ENCODE results near the gene GMDS.
A peak's percentile ranks its signal among the peaks of the same experiment; 100 is the strongest.

Gene GMDS

GRCh38 chr6:1837826-1838225 lies 407.6 kb downstream of the GMDS start:
- H3K23ac ChIP-seq (ENCODE audit: low read length in 2 of 2), result no peak overlapping the region
- H3K14ac ChIP-seq (ENCODE audit: low read length in 2 of 2), result no peak overlapping the region
- H4K91ac ChIP-seq (ENCODE audit: low read length), result no peak overlapping the region
- no peak overlapping the region for H2BK12ac ChIP-seq (ENCODE audit: low read length in 2 of 2)
- no peak for DNase-seq
- peaks cover 3% of the 10 kb centered on the region for H3K79me1 ChIP-seq (replicated peaks; ENCODE audit: low read length, poor library complexity, severe bottlenecking)
- H4K8ac ChIP-seq (ENCODE audit: low read length), result no peak overlapping the region
- no peak overlapping the region for H3K4me3 ChIP-seq (ENCODE audit: insufficient read depth in 1 of 2, low read depth in 1 of 2, low read length in 2 of 2)
- H2AK5ac ChIP-seq (ENCODE audit: low read length, severe bottlenecking), result peak overlapping the region; percentile 2
- no peak overlapping the region for H2BK5ac ChIP-seq (ENCODE audit: low read depth, low read length, poor library complexity, severe bottlenecking)
- H2AFZ ChIP-seq (ENCODE audit: low read depth, low read length), result no peak overlapping the region
- H3K4me1 ChIP-seq (ENCODE audit: control insufficient read depth, insufficient read depth, low read depth, low read length), result peaks cover 7% of the 10 kb centered on the region
- no peak overlapping the region for H2BK120ac ChIP-seq (ENCODE audit: low read depth, low read length)
- H3K9me3 ChIP-seq (ENCODE audit: control insufficient read depth, low read length), result no peaks in the 10 kb centered on the region
- no peak overlapping the region for H3K9ac ChIP-seq (ENCODE audit: low read length)
- WGBS, result 23% methylated on average over 2 of the region's 2 CpGs
- H3K27me3 ChIP-seq (ENCODE audit: control insufficient read depth in 1 of 2, insufficient read depth in 1 of 2, low read length in 2 of 2), result no peaks in the 10 kb centered on the region
- H3K18ac ChIP-seq (ENCODE audit: low read depth in 1 of 2, low read length in 2 of 2), result no peak overlapping the region
- no peak overlapping the region for H3K27ac ChIP-seq (ENCODE audit: low read length, poor library complexity, severe bottlenecking)
- H3K4ac ChIP-seq (ENCODE audit: low read depth in 1 of 2, low read length in 2 of 2), result no peak overlapping the region
- H3K36me3 ChIP-seq (ENCODE audit: control insufficient read depth in 1 of 2, insufficient read depth in 2 of 2, low read depth in 1 of 2, low read length in 2 of 2), result peaks cover 0 to 3% of the 10 kb centered on the region in 2 experiments
- H3K4me2 ChIP-seq (ENCODE audit: low read length, poor library complexity, severe bottlenecking), result no peak overlapping the region
- H2BK15ac ChIP-seq (ENCODE audit: low read depth, poor library complexity, severe bottlenecking), result no peak overlapping the region

GRCh38 chr6:1836690-1837089 lies 408.7 kb downstream of the GMDS start:
- Histone ChIP-seq H3K36me3 (ENCODE audit: control insufficient read depth in 1 of 2, insufficient read depth in 2 of 2, low read depth in 1 of 2, low read length in 2 of 2) (no peaks in the 10 kb centered on the region), H2AFZ (ENCODE audit: low read depth, low read length) (no peak overlapping the region), H3K18ac (ENCODE audit: low read depth in 1 of 2, low read length in 2 of 2) (no peak overlapping the region), H2AK5ac (ENCODE audit: low read length, severe bottlenecking) (no peak overlapping the region), H4K91ac (ENCODE audit: low read length) (no peak overlapping the region), H3K9me3 (ENCODE audit: control insufficient read depth, low read length) (no peaks in the 10 kb centered on the region), H2BK5ac (ENCODE audit: low read depth, low read length, poor library complexity, severe bottlenecking) (no peak overlapping the region), H3K14ac (ENCODE audit: low read length in 2 of 2) (no peak overlapping the region), H3K23ac (ENCODE audit: low read length in 2 of 2) (no peak overlapping the region), H2BK15ac (ENCODE audit: low read depth, poor library complexity, severe bottlenecking) (no peak overlapping the region), H3K4me1 (ENCODE audit: control insufficient read depth, insufficient read depth, low read depth, low read length) (peaks cover 7% of the 10 kb centered on the region), H4K8ac (ENCODE audit: low read length) (no peak overlapping the region), H3K4me3 (ENCODE audit: insufficient read depth in 1 of 2, low read depth in 1 of 2, low read length in 2 of 2) (no peak overlapping the region), H3K4me2 (ENCODE audit: low read length, poor library complexity, severe bottlenecking) (no peak overlapping the region), H3K4ac (ENCODE audit: low read depth in 1 of 2, low read length in 2 of 2) (no peak overlapping the region), H2BK12ac (ENCODE audit: low read length in 2 of 2) (no peak overlapping the region), H2BK120ac (ENCODE audit: low read depth, low read length) (no peak overlapping the region), H3K79me1 (replicated peaks; ENCODE audit: low read length, poor library complexity, severe bottlenecking) (peaks cover 2% of the 10 kb centered on the region), H3K27ac (ENCODE audit: low read length, poor library complexity, severe bottlenecking) (no peak overlapping the region), H3K9ac (ENCODE audit: low read length) (no peak overlapping the region), H3K27me3 (ENCODE audit: control insufficient read depth in 1 of 2, insufficient read depth in 1 of 2, low read length in 2 of 2) (no peaks in the 10 kb centered on the region)
- 73% methylated on average over 1 of the region's 3 CpGs for WGBS
- no peak for DNase-seq

- no peak for DNase-seq
- no peak overlapping the region for H2AK5ac ChIP-seq (ENCODE audit: low read length, severe bottlenecking)
- H2BK120ac ChIP-seq (ENCODE audit: low read depth, low read length), result no peak overlapping the region
- no peak overlapping the region for H2BK12ac ChIP-seq (ENCODE audit: low read length in 2 of 2)
- H3K9ac ChIP-seq (ENCODE audit: low read length), result no peak overlapping the region
- no peak overlapping the region for H2BK15ac ChIP-seq (ENCODE audit: low read depth, poor library complexity, severe bottlenecking)
- WGBS, result 70% methylated on average over 7 of the region's 10 CpGs
- H3K36me3 ChIP-seq (ENCODE audit: control insufficient read depth in 1 of 2, insufficient read depth in 2 of 2, low read depth in 1 of 2, low read length in 2 of 2), result no peaks in the 10 kb centered on the region
- no peak overlapping the region for H3K18ac ChIP-seq (ENCODE audit: low read depth in 1 of 2, low read length in 2 of 2)
- peaks cover 2% of the 10 kb centered on the region for H3K79me1 ChIP-seq (replicated peaks; ENCODE audit: low read length, poor library complexity, severe bottlenecking)
- no peak overlapping the region for H3K23ac ChIP-seq (ENCODE audit: low read length in 2 of 2)
- no peak overlapping the region for H3K4ac ChIP-seq (ENCODE audit: low read depth in 1 of 2, low read length in 2 of 2)
- peaks cover 7% of the 10 kb centered on the region for H3K4me1 ChIP-seq (ENCODE audit: control insufficient read depth, insufficient read depth, low read depth, low read length)
- peaks cover 4% of the 10 kb centered on the region for H3K9me3 ChIP-seq (ENCODE audit: control insufficient read depth, low read length)
- H3K4me2 ChIP-seq (ENCODE audit: low read length, poor library complexity, severe bottlenecking), result no peak overlapping the region
- no peak overlapping the region for H3K14ac ChIP-seq (ENCODE audit: low read length in 2 of 2)
- no peak overlapping the region for H3K27ac ChIP-seq (ENCODE audit: low read length, poor library complexity, severe bottlenecking)
- H2BK5ac ChIP-seq (ENCODE audit: low read depth, low read length, poor library complexity, severe bottlenecking), result no peak overlapping the region
- H4K8ac ChIP-seq (ENCODE audit: low read length), result no peak overlapping the region
- H2AFZ ChIP-seq (ENCODE audit: low read depth, low read length), result no peak overlapping the region
- no peak overlapping the region for H3K4me3 ChIP-seq (ENCODE audit: insufficient read depth in 1 of 2, low read depth in 1 of 2, low read length in 2 of 2)
- H4K91ac ChIP-seq (ENCODE audit: low read length), result no peak overlapping the region
- H3K27me3 ChIP-seq (ENCODE audit: control insufficient read depth in 1 of 2, insufficient read depth in 1 of 2, low read length in 2 of 2), result no peaks in the 10 kb centered on the region
These were observed 410.5 kb downstream of the GMDS start for GRCh38 chr6:1834646-1835516.

- no peak overlapping the region for H3K14ac ChIP-seq (ENCODE audit: low read length in 2 of 2)
- no peak overlapping the region for H3K4me2 ChIP-seq (ENCODE audit: low read length, poor library complexity, severe bottlenecking)
- no peak overlapping the region for H3K27ac ChIP-seq (ENCODE audit: low read length, poor library complexity, severe bottlenecking)
- H2BK15ac ChIP-seq (ENCODE audit: low read depth, poor library complexity, severe bottlenecking), result no peak overlapping the region
- no peaks in the 10 kb centered on the region for H3K27me3 ChIP-seq (ENCODE audit: control insufficient read depth in 1 of 2, insufficient read depth in 1 of 2, low read length in 2 of 2)
- no peak overlapping the region for H3K4ac ChIP-seq (ENCODE audit: low read depth in 1 of 2, low read length in 2 of 2)
- peaks cover 2% of the 10 kb centered on the region for H3K79me1 ChIP-seq (replicated peaks; ENCODE audit: low read length, poor library complexity, severe bottlenecking)
- H4K91ac ChIP-seq (ENCODE audit: low read length), result no peak overlapping the region
- H2BK5ac ChIP-seq (ENCODE audit: low read depth, low read length, poor library complexity, severe bottlenecking), result no peak overlapping the region
- H3K9me3 ChIP-seq (ENCODE audit: control insufficient read depth, low read length), result peaks cover 7% of the 10 kb centered on the region
- no peak overlapping the region for H2BK120ac ChIP-seq (ENCODE audit: low read depth, low read length)
- H2BK12ac ChIP-seq (ENCODE audit: low read length in 2 of 2), result no peak overlapping the region
- no peak overlapping the region for H2AFZ ChIP-seq (ENCODE audit: low read depth, low read length)
- no peak for DNase-seq
- no peak overlapping the region for H3K18ac ChIP-seq (ENCODE audit: low read depth in 1 of 2, low read length in 2 of 2)
- H3K4me1 ChIP-seq (ENCODE audit: control insufficient read depth, insufficient read depth, low read depth, low read length), result peaks cover 5% of the 10 kb centered on the region
- H3K36me3 ChIP-seq (ENCODE audit: control insufficient read depth in 1 of 2, insufficient read depth in 2 of 2, low read depth in 1 of 2, low read length in 2 of 2), result peaks cover 0 to 3% of the 10 kb centered on the region in 2 experiments
- no peak overlapping the region for H3K23ac ChIP-seq (ENCODE audit: low read length in 2 of 2)
- no peak overlapping the region for H3K9ac ChIP-seq (ENCODE audit: low read length)
- no peak overlapping the region for H2AK5ac ChIP-seq (ENCODE audit: low read length, severe bottlenecking)
- H3K4me3 ChIP-seq (ENCODE audit: insufficient read depth in 1 of 2, low read depth in 1 of 2, low read length in 2 of 2), result no peak overlapping the region
- WGBS, result no CpG with 5 or more reads among the region's 2 CpGs
- H4K8ac ChIP-seq (ENCODE audit: low read length), result no peak overlapping the region
These were observed 411.2 kb downstream of the GMDS start for GRCh38 chr6:1834207-1834606.

Data from mesenchymal stem cell (in vitro differentiated cells and primary cell).